GM21723 (cell line): ENCODE measurements around the gene CUX1.

ENCODE experiments used
- ATAC-seq: cut with Tn5 transposase; IDR thresholded peaks from one replicate; pipeline ENCODE4 v1.9.1; 2021; ENCODE audit warnings: mild to moderate bottlenecking, moderate library complexity; ENCODE audit not compliant: unreplicated experiment

CUX1 gene

DNA sequence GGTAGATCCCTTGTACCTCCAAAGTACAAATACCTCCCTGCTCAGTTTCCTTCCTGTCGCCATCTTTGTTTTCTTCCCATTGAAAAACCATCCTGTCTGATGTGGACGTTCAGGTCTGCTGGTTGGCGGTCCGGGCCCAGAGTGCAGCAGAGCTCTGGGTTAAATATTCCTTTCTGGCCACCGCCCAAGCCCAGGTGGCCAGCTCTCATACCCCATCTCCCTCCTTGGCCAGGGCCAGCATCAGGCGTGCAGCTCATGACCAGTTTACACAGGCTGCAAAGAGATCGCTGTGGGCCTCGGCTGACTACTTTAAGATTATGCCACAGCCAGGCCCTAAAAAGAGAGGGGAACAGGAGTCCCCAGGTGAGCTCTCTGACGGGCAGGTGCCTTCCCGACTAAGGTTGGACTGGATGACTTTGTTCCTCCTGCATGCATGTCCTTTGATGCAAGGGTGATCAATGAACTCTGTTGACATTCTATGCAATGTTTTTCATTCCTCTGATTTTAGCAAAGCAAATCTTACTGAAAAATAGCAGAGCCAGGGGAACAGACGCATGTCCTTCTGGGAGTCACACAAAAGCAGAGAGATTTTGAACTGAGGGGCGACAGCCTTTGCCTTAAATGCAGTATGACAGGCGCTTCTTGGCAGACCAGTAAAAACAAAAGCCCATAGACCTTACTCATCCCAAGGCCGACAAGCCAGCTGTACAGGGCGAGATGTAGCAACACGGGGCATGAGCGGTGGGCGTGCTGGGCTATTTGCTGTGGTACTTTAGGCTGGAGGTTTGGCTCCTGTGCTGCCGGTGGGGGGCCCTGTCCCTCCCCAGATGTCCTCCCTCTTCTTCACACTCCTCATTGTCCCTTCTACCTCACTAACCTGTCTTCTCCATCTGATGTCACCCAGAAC is 435.9 kb downstream of the CUX1 start:
- ATAC-seq: no peak

DNA sequence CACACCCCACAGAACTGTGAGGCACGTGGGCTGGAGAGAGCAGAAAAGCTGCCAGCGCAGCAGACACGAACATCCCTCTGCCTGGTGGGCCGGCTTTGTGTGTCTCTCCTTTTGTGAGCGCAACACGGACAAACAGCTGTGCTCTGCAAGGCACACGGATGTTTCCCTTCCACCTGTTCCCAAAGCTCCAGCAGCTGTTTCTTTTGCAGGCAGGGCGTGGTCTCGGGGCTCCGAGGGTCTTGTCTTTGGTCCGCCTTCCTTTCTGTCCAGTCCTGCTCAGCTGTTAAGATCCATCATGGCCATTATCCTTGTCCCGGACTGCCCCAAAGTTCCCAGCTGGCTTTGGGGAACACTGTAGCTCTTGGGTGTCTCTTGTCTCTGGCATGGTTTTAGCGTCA is 436.5 kb downstream of the CUX1 start:
- ATAC-seq: no peak

DNA sequence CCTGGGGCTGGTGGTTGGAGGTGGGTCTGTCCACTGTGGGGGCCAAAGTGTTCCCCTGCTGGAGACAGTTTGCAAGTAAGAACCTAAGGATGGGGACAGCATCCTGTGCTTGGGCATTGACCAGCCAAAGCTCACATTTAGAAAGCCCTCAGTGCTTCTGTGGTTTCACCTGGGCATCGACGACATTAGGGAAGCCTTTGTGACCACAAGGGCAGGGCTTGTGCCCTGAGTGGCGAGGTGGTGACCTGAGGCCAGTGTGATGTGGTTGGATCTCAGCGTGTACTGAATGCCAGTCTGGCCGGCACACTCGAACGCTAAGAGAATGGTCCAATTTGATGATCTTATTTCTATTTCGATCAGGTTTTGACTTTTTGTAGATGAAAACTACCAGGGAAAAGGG is 437.1 kb downstream of the CUX1 start:
- ATAC-seq: no peak

DNA sequence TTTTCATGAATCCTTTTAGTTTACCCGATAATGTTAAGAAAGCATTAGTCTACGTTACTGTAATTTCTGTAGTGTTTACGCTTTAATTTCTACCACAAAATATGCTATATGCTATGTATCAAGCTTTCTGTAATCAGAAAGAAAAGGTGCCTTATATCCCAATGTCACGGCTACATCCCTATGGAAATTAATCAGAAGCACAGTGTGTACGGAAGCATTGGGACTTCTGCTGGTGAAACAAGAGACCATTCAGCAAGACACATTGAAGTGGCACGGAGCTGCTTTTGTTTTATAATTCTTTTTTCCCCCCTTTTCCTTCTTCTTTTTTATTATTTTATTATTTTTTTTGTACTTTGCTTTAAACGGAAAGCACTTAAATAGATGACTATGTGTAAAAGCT is 438.1 kb downstream of the CUX1 start:
- ATAC-seq: no peak

DNA sequence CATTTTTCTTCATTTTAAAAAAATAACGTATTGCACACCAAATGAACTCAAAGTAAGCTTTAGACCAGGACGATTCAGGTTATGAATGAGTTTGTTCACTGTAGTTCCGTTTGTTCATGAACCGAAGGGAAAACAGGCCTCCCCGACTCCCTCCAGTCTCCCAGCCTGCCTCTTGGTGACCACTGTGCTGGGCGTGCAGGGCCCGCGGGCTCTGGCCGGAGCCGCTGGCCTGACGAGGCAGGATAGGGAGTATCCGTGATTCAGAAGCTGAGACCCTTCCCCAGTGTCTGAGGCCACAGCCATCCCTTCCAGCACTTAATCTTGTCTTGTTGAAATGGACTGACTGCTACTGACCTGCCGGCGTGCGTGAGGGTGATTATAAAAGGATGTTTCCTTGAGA is 438.5 kb downstream of the CUX1 start:
- ATAC-seq: no peak

DNA sequence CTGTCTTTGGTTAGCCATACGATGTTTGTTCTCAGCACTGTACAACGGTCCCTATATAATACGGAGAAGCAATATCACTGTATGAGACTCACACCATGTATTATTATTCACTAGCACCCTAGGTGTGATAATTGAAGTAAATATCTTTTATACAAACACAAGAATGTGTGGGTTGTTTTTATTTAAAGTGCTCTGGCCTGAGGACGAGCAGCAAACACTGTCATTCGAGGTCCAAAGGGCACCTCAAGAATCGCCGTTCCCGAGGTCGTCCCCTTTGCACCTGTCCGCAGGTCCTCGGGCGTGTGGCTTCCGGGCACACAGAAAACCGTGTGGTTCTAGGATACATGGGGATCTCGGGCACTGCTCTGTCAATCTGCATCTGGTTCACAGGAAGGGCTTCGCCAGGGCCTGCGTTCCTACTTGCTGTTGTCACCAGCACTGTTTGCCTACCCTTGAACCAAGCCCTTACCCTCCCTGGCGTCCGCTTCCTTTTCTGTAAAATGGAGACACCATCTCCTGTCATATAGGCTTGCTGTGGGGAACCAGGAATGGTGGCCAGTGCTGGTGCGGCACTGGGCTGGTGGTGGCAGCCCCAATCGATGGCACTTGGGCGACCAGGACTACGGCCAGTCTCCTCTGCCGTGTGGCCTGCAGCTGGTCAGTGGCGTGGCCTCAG is 440.8 kb downstream of the CUX1 start:
- ATAC-seq: no peak

DNA sequence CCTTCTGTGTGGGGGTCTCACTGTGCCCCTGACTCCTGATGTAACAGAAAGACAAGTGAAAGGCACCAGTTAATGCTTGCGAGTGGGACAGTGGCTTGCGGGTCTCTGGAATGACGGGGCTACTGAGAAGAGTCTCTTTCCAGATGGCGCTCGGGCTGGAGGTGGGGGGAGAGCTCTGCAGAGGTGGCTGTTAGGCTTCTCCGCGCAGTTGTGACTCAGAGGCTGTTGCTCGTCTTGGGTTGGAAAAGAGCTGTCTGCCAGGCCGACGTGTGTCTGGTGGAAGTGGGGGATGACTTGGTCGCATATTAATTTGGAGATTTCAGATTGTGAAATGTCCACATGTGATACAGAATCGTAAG is 441.3 kb downstream of the CUX1 start:
- ATAC-seq: no peak

DNA sequence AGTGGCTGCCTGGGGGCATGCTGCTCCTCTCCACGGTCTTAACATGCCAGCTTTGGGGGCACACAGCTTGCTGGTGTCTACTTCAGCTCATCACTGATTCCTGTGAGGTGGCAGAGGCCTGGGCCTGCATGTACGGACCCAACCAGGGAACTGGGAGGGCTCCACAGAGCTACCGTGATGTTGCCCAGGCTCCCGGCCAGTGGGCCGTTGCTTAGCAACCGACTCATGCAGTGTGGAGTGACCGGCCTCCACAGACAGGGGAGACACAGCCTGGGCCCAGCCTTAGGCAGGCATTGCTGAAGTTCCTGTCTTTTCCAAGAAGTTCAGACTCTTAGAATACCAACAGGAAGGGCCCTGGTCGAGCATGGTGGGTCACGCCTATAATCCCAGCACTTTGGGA is 443.4 kb downstream of the CUX1 start:
- no peak for ATAC-seq

DNA sequence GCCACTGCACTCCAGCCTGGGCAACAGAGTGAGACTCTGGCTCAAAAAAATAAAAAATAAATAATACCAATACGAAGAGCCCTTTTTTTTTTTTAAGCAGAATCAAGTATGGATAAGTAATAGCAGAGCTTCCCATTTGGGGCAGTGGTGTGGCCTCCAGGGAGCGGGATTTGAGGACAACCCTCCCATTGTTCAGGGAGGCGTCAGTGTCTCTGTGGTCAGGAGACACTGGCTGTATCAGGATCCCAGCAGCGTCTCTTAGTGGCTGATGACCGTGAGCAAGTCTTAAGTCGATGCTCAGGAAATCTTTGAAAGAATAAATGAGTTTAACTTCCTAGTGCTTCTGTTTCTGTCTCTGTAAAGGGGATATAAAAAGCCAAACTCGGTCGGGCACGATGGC is 444.0 kb downstream of the CUX1 start:
- ATAC-seq: no peak

DNA sequence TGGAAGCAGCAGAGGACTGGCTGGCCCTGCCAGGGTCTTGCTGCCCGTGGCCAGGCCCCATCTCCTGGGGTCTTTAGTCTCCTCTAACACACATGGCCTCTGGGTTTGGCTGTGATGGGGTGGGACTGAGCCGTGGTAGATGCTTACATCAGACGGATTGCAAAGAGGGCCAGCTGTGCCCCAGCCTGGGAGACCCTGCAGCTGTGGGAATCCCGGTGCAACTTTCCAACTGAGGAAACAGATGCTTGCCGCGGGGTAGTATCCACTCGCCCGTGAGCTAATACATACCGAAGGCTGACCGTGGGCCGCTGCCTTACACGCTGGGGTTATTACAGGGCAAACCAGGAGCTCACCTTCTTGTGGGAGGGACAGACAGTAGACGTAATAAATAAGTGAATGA is 445.1 kb downstream of the CUX1 start:
- no peak for ATAC-seq

DNA sequence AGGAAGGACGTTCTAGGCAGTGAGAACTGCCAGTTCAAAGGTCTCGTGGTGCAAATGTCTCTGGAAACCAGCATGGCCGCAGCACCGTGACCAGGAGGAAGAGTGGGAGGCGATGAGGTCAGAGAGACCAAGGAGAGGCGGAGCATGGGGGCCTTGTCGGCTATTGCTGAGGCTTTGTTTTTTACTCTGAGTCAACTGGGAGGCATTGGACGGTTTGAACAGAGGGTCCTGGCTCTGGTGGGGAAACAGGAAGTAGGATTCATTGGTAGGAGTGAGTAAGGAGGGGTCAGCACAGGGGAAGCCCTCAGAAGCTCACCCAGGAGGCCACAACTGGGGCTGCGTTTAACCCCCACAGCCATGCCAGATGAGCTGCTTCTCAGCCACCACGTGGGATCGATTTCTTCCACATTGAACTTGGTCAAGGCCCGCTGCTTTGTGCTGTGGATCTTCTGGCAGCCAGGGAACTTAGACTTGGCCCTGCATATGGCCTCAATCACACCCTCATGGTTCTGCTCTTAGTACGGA is 447.0 kb downstream of the CUX1 start:
- no peak for ATAC-seq

DNA sequence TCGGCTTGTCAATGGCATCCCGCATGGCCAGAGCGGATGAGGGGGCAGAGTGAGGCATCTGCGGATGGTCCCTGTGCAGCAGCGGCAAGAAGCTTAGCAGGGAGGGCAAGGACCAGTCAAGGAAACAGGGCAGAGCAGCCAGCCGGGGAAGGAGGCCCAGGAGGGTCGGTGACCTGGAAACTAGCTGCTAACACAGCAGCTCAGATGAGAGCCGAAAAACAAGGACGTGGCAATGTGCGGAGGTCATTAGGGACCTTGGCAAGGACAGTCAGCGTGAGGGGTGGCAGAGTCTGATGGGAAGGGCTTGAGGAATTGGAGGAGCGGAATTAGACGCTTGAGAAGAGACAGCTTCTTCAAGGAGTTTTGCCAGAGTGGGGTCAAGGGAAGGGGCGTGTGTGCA is 449.1 kb downstream of the CUX1 start:
- ATAC-seq: no peak

DNA sequence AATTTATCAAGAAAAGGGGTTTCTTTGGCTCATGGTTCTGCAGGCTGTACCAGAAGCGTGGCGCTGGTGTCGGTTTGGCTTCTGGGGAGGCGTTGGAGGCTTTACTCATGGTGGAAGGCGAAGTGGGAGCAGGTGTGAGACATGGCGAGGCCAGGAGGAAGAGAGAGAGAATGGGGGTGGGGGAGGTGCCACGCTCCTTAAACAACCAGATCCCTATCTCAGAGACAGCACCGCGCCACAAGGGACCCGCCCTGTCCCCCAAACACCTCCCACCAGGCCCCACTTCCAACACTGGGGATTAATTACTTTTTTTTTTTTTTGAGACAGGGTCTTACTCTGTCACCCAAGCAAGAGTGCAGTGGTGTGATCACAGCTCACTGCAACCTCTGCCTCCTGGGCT is 451.2 kb downstream of the CUX1 start:
- ATAC-seq: no peak

DNA sequence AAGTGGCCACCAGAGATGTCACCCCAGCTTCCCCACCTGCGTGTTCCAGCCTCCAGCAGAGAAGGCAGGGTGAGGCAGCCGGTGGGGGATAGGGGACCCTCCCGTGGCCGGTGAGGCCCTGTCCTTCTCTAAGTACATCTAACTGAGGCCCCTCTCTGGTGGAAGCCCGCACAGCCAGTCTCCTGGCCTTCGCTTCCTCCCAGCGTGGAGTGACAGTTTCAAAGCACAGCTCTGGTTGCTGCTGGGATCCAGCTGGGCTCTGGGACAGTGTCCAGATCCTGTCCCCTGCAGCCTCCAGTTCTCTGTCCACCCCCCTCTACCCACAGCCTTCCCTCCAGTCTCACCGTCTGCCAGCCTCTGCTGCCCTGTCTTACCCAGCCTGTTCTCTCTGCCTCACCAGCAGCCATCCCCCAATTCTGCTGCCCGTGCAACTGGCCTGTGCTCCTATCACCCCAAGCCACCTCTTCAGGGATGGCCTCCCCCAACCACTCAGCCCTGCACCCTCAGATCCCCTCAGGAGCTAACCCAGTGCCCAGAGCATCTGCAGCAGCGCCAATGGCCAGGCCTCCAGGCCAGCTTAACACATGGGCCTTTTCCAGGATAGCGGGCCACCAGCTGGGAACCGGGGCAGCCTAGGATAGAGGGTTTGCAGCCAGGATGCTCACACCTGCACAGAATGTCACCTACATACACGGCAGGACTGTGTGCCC is 452.9 kb downstream of the CUX1 start:
- no peak for ATAC-seq

DNA sequence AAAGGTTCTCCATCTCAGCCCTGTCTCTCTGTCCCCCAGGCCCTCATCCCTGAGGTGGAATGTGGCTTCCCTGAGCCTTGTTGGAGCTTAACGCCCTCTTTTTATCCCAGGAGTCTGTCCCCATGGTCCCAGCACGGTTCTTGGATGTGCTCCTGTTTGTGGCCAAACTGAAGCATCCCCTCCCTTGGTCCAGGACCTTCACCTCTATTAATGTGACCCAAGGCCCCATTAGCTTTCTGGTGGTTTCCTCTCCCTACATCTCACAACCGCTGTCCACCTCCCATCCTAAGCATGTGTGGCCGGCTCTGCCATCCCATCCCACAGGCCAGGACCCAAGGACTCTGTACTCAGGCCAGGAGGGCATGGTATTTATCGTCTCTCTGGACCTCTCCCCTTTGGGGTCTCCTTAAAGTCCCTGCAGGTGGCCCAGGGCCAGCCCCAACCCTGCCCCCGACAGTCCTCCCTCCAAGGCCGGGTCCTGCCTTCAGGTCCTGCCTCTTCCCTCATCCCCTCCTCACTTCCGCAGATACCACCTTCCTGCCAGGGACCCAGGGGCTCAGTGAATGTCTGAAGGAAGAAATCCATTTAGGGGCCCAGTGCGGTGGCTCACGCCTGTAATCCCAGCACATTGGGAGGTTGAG is 453.9 kb downstream of the CUX1 start:
- ATAC-seq: no peak

DNA sequence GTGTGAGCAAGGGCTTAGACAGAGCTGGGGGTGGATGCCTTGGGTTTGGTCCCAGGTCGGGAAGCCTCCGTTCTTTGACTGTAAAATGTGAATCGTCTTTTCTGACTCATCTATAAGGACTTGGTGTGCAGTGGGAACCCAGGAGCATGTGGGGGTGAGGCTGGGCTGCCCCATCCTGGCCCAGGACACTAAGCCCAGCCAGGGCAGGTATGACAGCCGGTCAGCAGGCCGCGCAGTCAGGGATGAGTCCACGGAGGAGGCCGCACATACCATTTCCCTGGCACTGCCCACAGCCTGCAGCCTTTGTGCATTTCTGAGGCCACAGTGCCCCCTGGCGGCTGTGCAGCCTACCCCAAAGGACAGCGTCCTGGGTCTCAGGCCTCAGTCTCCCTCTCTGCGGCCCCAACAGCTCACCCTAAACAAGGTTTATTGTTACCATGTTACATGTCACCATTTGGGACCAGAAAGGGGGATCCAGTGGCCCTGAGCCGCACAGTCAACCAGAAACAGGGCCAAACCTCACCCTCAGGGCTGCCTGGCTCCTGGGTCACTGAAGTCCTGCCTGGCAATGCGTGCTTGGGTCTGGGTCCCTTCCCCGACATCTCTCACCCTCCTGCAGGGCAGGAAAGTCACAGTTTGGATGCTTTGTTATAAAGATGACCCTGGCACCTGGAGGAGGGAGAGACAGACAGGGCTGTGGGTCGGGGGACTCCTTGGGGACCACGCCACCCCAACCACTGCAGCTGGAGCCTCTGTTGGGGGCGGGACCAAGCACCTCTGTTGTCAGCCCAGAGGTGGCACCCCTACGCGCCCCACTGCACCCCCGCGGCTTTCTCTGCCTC is 454.9 kb downstream of the CUX1 start:
- ATAC-seq: peak; percentile 54

DNA sequence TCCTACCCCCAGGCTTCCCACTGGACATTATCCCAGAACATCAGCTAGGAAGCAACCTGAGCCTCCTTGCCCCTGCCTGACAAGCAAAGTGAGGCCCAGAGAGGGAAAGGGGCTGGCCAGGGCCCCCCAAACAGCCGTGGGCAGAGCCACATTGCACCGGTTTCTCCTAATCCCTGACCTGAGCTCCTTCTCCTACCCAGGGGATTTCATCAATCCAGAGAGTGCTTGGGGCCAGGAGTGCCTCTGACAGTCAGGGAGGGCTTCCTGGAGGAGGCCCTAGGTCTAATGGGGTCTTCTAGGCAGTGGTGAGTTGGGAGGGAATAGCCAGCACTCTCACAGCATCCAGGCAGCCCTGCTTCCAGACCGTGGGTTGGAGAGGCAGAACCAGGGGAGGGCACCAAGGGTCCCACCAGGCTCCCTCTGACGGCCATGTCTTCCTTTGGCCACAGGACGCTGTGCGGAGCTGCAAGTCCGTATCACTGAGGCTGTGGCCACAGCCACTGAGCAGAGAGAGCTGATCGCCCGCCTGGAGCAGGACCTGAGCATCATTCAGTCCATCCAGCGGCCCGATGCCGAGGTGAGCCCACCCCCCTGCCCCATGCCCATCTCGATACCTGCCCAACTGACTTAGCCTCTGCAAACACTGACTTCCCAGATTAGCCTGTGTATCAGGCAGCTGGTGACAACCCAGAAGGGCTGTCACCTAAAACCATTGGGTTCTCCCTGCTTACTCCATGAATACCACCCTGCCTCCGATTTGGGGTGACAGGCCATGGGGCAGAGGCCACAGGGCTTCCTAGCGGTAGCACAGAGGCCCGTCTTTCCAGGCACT is 455.7 kb downstream of the CUX1 start:
- no peak for ATAC-seq

DNA sequence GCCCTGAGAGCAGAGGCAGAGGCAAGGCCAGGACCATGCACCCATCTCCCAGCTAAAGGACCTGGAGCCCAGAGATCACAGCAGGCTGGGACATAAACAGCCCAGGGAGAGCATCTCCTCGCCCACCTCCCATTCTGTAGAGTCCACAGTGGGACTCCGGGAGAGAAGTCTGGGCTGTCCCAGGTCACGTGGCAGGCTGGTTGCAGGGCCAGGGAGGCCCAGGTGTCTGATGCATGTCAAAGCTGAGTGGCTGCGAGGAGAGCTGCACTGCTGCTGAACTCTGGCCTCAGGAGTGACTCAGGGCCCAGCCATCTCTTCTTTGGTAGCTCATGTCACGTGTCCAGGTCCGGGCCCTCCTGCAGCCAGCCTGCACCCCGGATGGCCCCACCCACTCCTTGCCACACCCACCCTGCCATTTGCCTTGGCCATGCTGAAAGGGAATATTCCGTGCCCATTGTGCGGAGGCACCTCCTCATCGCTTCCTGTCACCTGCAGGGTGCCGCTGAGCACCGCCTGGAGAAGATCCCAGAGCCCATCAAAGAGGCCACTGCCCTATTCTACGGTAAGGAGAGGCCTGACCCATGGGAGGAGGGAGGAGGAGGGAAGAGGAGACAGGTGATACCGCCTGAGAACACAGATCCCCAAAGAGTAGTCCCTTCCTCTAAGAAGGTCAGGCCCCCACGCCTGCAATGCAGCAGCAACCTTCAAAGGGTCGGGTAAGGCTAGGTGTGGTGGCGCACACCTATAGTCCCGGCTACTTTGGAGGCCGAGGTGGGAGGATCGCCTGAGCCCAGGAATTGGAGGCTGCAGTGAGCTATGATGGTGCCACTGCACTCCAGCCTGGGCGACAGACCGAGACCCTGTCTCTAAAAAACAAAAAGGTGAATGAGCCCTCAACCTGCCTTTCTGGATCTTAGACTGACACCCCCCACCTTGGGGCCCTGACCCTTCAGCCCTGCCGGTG is 456.6 kb downstream of the CUX1 start:
- ATAC-seq: no peak
